WTC11 (cell line): ENCODE results near the gene TTLL10. TPM values are rescaled to one million over a fixed set of nuclear protein-coding genes. Genes with fewer than 3 reads are reported as not detected.

ENCODE experiments used
- ATAC-seq: fragments of 200-7000 bp; cut with Tn5 transposase; 2 replicates; pipeline ENCODE4 v1.10.0; 2021; ENCODE audit warnings: mild to moderate bottlenecking, moderate library complexity
- CTCF ChIA-PET: fragments of 300-600 bp; sonication (Branson Sonifier 250); formaldehyde crosslinking; loops from one replicate; lab custom pipeline; 2021; ENCODE audit warnings: antibody characterized with exemption; lab: Charles Lee
- POLR2A ChIA-PET: fragments of 350-600 bp; sonication (Branson Sonifier 250); formaldehyde crosslinking; loops from one replicate; lab custom pipeline; 2021; ENCODE audit warnings: antibody characterized with exemption; lab: Charles Lee
- DNase-seq: peaks from one replicate; pipeline ENCODE4 v3.0.0; 2021; ENCODE audit warnings: low spot score
- H3K27ac Mint-ChIP-seq: 2 replicates; pipeline ENCODE4 v1.8.0; 2021; ENCODE audit warnings: mixed read lengths
- H3K27me3 Mint-ChIP-seq: 2 replicates; pipeline ENCODE4 v1.8.0; 2021; ENCODE audit warnings: low read depth, mild to moderate bottlenecking, moderate library complexity, mixed read lengths
- H3K36me3 Mint-ChIP-seq: 2 replicates; pipeline ENCODE4 v1.8.0; 2021; ENCODE audit warnings: mixed read lengths
- H3K4me1 Mint-ChIP-seq: 2 replicates; pipeline ENCODE4 v1.8.0; 2022; ENCODE audit warnings: mixed read lengths
- H3K4me3 Mint-ChIP-seq: 2 replicates; pipeline ENCODE4 v1.8.0; 2021; ENCODE audit warnings: mild to moderate bottlenecking, moderate library complexity, mixed read lengths
- H3K9me3 Mint-ChIP-seq: 2 replicates; pipeline ENCODE4 v1.8.0; 2021; ENCODE audit warnings: mixed read lengths
- CREM ChIP-seq: sonication (generic); formaldehyde crosslinking; IDR thresholded peaks from 2 replicates; pipeline ENCODE4 v1.8.1; 2022; ENCODE audit warnings: mild to moderate bottlenecking, missing genetic modification reagents, moderate library complexity
- GTF2I ChIP-seq: fragments of 250-450 bp; sonication (Bioruptor Pico); conservative IDR thresholded peaks from 2 replicates; pipeline ENCODE4 v1.4.0; 2021; ENCODE audit warnings: mild to moderate bottlenecking
- IRF2 ChIP-seq: sonication (generic); formaldehyde crosslinking; IDR thresholded peaks from 2 replicates; pipeline ENCODE4 v1.8.0; 2022; ENCODE audit warnings: low read depth, missing genetic modification reagents, borderline replicate concordance
- JAZF1 ChIP-seq: fragments of 250-450 bp; sonication (Bioruptor Pico); IDR thresholded peaks from 2 replicates; pipeline ENCODE4 v1.9.0; 2021; ENCODE audit warnings: moderate library complexity, mild to moderate bottlenecking, inconsistent platforms
- KAT7 ChIP-seq: sonication (generic); formaldehyde crosslinking; IDR thresholded peaks from 2 replicates; pipeline ENCODE4 v1.8.1; 2023; ENCODE audit warnings: missing genetic modification reagents, mild to moderate bottlenecking, borderline replicate concordance
- NR1H2 ChIP-seq: sonication (generic); formaldehyde crosslinking; IDR thresholded peaks from 2 replicates; pipeline ENCODE4 v1.9.0; 2021; ENCODE audit warnings: mild to moderate bottlenecking, moderate library complexity, missing genetic modification reagents
- NR3C1 ChIP-seq: sonication (generic); formaldehyde crosslinking; conservative IDR thresholded peaks from 2 replicates; pipeline ENCODE4 v1.8.1; 2023; ENCODE audit warnings: low read depth, mild to moderate bottlenecking, missing genetic modification reagents
- RORB ChIP-seq: fragments of 250-450 bp; sonication (Bioruptor Pico); IDR thresholded peaks from 2 replicates; pipeline ENCODE4 v1.9.0; 2021; ENCODE audit warnings: mild to moderate bottlenecking
- SMAD4 ChIP-seq: sonication (generic); formaldehyde crosslinking; IDR thresholded peaks from 2 replicates; pipeline ENCODE4 v1.8.0; 2022; ENCODE audit warnings: mild to moderate bottlenecking, missing genetic modification reagents
- SP1 ChIP-seq: sonication (generic); formaldehyde crosslinking; conservative IDR thresholded peaks from 2 replicates; pipeline ENCODE4 v1.8.1; 2022; ENCODE audit warnings: missing genetic modification reagents
- TP53 ChIP-seq: sonication (generic); formaldehyde crosslinking; IDR thresholded peaks from 2 replicates; pipeline ENCODE4 v1.8.1; 2023; ENCODE audit warnings: mild to moderate bottlenecking, missing genetic modification reagents
- ZNF317 ChIP-seq: sonication (generic); formaldehyde crosslinking; IDR thresholded peaks from 2 replicates; pipeline ENCODE4 v1.8.1; 2023; ENCODE audit warnings: low read depth, mild to moderate bottlenecking, moderate library complexity, missing genetic modification reagents, borderline replicate concordance
- ZNF671 ChIP-seq: fragments of 250-450 bp; sonication (Bioruptor Pico); IDR thresholded peaks from 2 replicates; pipeline ENCODE4 v1.8.0; 2021; ENCODE audit warnings: mild to moderate bottlenecking
- total RNA-seq: library from RNA; stranded (reverse); gene quantifications from 3 replicates; pipeline ENCODE4 v1.2.3, GENCODE V29; 2021
- TF ChIP-seq, protein P1 (sequence below): sonication (generic); formaldehyde crosslinking; IDR thresholded peaks from 2 replicates; pipeline ENCODE4 v1.8.0; 2022; ENCODE audit warnings: mild to moderate bottlenecking, missing genetic modification reagents
- TF ChIP-seq, protein P2 (sequence below): fragments of 250-450 bp; sonication (Bioruptor Pico); IDR thresholded peaks from 2 replicates; pipeline ENCODE4 v1.9.0; 2021; ENCODE audit warnings: moderate library complexity, mild to moderate bottlenecking, inconsistent platforms, borderline replicate concordance
- TF ChIP-seq, protein P3 (sequence below): fragments of 250-450 bp; sonication (Bioruptor Pico); conservative IDR thresholded peaks from 2 replicates; pipeline ENCODE4 v1.9.0; 2021; ENCODE audit warnings: mild to moderate bottlenecking
- TF ChIP-seq, protein P4 (sequence below): sonication (generic); formaldehyde crosslinking; IDR thresholded peaks from 2 replicates; pipeline ENCODE4 v1.8.1; 2022; ENCODE audit warnings: low read depth, missing genetic modification reagents, borderline replicate concordance
- TF ChIP-seq, protein P5 (sequence below): sonication (generic); formaldehyde crosslinking; IDR thresholded peaks from 2 replicates; pipeline ENCODE4 v1.8.1; 2023; ENCODE audit warnings: mild to moderate bottlenecking, missing genetic modification reagents, moderate library complexity

The TTLL10 gene
- total RNA-seq, 1 experiment from 2014 or later: 1.1 TPM

DNA sequence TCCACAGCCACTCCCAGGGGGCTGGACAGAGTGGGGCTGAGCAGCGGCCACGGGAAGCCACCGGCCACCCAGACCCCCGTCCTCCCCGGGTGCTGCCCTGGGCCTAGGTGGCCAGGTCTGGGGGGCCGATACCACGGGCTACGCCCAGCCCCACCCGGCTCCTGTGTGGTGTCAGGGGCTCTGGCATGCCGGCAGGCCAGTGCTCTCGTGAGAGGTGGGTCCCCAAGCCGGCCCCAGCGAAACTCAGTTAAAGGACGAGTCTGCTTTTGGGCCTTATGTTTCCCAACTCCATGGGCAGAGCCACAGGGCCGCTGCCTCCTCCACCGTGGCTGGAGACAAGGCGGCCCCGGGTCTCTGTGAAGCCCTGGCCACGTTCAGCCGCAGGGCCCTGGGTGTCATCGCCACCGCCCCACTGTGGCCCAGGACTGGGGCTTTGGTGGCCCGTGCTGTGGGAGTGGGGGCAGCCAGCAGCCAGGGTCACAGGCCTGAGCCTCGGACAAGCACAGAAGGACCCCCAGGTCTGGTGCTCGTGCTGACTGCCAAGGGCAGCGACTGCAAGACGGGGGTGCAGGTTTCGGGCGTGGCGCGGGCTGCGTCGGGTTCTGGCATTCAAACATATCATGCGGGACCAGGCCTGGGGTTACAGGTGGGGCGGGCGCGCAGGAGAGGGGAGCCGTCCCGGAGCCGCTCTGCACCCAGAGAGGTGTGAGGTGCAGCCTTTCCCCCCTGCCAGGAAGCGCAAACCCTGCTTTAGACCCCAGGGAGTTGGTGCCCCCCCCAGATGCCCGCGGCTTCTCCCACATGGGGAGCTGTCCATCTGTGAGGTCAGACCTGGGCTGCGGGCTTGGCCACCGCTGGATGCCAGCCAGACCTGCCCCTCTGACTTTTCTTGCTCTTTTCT, 45.9 kb upstream of the TTLL10 start:
- H3K4me1 Mint-ChIP-seq: peaks cover 2% of the 10 kb centered on the region
- H3K27me3 Mint-ChIP-seq: no peaks in the 10 kb centered on the region; the same call in 1 of the 2 replicates
- no peak overlapping the region for H3K4me3 Mint-ChIP-seq
- ATAC-seq: no peak
- no peak for TF ChIP-seq KAT7 (CRISPR knock-in tag)
- no peak for TF ChIP-seq CREM (CRISPR knock-in tag)
- TF ChIP-seq, protein P1, sequence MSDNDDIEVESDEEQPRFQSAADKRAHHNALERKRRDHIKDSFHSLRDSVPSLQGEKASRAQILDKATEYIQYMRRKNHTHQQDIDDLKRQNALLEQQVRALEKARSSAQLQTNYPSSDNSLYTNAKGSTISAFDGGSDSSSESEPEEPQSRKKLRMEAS (CRISPR knock-in tag): no peak
- no peak for TF ChIP-seq NR1H2 (CRISPR knock-in tag)
- H3K36me3 Mint-ChIP-seq: no peaks in the 10 kb centered on the region
- ChIA-PET CTCF (no interaction called here), POLR2A (no interaction called here)
- no peak for DNase-seq
- peaks cover 9% of the 10 kb centered on the region for H3K9me3 Mint-ChIP-seq
- no peak overlapping the region for H3K27ac Mint-ChIP-seq

DNA sequence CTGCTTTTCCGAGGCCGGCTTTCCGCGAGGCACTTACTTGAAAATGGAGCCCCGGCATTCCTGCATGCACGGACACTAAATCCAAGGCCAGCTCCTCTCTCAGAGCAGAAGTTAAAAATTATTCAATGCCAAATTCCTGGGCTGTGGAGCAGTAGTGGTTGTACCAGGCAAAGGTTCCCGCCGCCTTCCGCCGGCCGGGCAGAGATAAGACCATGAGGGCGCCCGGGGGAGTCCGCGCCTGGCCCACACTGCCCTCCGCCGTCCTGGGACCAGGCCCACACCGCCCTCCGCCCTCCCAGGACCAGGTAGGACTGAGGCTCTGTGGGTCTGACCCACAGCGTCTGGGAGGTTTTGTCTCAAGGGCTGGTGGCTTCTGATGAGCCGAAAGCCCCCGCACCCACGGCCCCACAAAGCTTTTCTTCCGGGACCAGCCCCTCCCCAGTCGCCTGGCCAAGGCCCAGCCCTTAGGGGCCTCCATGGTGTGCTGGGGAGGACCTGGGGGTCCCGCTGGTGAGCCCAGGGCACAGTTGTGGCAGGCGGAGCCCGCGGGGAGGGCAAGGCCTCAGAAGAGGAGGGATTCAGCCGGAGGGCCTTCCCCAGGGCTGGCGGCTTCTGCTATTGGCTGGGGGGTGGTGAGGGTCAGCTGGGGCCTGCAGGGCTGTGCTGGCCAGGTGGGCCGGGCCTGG, 45.1 kb upstream of the TTLL10 start:
- ChIA-PET POLR2A (no interaction called here), CTCF (no interaction called here)
- DNase-seq: no peak
- Mint-ChIP-seq H3K9me3 (peaks cover 5% of the 10 kb centered on the region), H3K4me3 (no peak overlapping the region), H3K27ac (no peak overlapping the region), H3K27me3 (no peaks in the 10 kb centered on the region; the same call in 1 of the 2 replicates), H3K4me1 (peaks cover 4% of the 10 kb centered on the region), H3K36me3 (no peaks in the 10 kb centered on the region)
- TF ChIP-seq, protein P2, sequence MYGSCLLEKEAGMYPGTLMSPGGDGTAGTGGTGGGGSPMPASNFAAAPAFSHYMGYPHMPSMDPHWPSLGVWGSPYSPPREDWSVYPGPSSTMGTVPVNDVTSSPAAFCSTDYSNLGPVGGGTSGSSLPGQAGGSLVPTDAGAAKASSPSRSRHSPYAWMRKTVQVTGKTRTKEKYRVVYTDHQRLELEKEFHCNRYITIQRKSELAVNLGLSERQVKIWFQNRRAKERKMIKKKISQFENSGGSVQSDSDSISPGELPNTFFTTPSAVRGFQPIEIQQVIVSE (CRISPR knock-in tag): no peak
- ATAC-seq: no peak

DNA sequence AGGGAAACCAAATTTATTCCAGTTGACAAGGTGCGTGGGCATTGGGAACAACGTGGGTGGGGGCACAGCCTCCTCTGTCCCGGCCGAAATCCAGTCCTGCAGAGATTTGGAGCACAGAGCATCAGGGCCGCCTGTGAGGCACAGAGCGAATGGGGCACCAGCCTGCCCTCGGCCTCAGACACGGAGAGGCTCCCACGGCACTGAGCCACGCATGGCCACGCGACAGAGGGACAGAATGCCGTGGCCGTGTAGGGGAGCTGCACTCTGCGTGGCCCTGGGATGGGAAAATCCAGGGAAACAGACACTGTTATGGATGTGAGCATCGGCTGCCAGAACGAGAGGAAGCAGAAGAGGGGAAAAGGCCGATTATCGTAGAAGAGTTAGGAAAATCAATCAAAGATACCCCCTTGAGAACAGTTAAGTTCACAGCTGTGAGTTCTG, 44.3 kb upstream of the TTLL10 start:
- Mint-ChIP-seq H3K4me3 (no peak overlapping the region), H3K36me3 (no peaks in the 10 kb centered on the region), H3K27me3 (no peaks in the 10 kb centered on the region; the same call in 1 of the 2 replicates), H3K9me3 (no peaks in the 10 kb centered on the region), H3K27ac (no peak overlapping the region), H3K4me1 (peaks cover 4% of the 10 kb centered on the region)
- ATAC-seq (no peak), DNase-seq (no peak)
- POLR2A ChIA-PET: no interaction called here
- no peak for TF ChIP-seq ZNF671 (CRISPR knock-in tag)
- no peak for TF ChIP-seq SP1
- TF ChIP-seq IRF2 (CRISPR knock-in tag): no peak
- TF ChIP-seq, protein P3, sequence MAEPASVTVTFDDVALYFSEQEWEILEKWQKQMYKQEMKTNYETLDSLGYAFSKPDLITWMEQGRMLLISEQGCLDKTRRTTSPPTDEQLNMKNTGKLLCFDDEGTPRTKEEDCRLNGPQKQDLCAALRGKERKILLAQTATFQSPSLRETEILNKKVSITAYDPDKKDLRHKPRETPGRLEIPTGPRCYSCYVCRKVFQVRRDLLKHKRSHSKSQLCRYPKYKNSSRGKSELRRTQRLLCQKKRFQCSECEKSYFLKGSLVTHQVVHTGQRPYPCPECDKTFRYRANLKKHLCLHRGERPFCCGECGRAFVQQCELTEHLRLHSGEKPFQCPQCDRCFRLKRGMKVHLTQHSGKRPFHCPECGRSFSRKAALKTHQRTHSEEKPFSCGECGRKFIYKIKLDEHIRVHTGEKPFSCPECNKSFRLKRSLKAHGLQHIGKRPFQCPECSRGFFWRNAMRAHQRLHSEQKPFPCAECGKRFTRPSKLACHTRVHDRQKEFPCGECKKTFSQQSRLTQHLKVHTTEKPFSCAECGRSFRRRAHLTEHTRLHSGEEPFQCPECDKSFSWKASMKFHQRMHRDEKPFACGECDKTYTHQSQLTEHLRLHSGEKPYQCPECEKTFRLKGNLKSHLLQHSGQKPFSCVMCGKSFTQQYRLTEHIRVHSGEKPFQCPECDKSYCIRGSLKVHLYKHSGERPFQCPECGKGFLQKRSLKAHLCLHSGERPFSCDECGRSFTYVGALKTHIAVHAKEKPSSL (CRISPR knock-in tag): no peak
- TF ChIP-seq NR3C1 (CRISPR knock-in tag): no peak
- TF ChIP-seq GTF2I: no peak
- CTCF ChIA-PET: no interaction called here

DNA sequence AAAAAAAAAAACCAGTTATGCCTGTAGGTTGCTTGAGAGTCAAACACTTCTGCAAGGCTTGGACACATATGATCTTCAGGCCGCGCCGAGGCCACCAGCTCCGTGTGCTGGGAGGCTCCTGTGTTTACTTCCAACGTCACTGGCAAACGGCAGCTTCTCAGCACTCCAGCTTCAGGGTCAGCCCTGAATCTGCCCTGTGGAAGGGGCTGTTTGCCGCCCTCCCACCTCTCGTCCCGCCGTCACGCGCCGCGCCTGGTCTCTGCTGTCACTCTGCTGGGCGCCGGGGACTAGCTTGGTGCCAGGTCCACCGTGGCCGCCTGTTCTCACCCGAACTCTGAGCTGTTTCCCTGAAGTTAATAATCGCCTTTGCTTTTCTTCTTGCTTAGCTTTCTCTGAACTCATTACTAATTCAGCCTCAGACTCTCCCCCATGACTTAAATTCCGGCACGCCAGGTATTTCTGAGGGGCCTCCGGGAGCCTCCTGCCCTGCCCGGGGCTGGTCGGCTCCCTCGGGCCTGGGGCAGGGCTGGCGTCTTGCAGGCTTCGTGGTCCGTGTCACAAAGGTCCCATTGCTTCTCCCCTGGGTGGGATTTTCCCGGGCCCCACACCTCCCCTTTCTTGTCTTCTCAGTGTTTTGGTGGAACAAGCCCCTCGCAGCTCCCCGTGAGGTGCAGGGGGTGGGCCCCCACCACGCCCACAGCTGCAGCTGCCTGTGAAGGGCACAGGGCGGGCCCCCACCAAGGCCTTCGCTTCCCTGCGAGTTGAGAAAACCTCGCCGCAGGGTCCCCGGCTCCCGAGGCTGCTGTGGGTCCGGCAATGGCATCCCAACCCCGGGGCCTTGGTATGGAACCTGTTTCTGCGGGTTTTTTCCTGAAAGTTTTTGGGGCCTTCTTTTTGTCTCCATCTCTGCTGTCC, 43.2 kb upstream of the TTLL10 start:
- no peak for DNase-seq
- Mint-ChIP-seq H3K27ac (peak overlapping the region; percentile 93), H3K4me3 (no peak overlapping the region), H3K36me3 (no peaks in the 10 kb centered on the region), H3K27me3 (no peaks in the 10 kb centered on the region; the same call in 1 of the 2 replicates), H3K4me1 (peaks cover 4% of the 10 kb centered on the region), H3K9me3 (no peaks in the 10 kb centered on the region)
- ATAC-seq: no peak
- ChIA-PET CTCF (interaction anchor here (0.5 to 1.1 kb wide), 4 partner anchors 8 to 161 kb away, joined by 3 to 7 read pairs (median 4); no protein-coding TSS in a partner anchor), POLR2A (no interaction called here)
- TF ChIP-seq ZNF317 (CRISPR knock-in tag): no peak
- TF ChIP-seq, protein P4, sequence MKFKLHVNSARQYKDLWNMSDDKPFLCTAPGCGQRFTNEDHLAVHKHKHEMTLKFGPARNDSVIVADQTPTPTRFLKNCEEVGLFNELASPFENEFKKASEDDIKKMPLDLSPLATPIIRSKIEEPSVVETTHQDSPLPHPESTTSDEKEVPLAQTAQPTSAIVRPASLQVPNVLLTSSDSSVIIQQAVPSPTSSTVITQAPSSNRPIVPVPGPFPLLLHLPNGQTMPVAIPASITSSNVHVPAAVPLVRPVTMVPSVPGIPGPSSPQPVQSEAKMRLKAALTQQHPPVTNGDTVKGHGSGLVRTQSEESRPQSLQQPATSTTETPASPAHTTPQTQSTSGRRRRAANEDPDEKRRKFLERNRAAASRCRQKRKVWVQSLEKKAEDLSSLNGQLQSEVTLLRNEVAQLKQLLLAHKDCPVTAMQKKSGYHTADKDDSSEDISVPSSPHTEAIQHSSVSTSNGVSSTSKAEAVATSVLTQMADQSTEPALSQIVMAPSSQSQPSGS (CRISPR knock-in tag): no peak
- TF ChIP-seq, protein P5, sequence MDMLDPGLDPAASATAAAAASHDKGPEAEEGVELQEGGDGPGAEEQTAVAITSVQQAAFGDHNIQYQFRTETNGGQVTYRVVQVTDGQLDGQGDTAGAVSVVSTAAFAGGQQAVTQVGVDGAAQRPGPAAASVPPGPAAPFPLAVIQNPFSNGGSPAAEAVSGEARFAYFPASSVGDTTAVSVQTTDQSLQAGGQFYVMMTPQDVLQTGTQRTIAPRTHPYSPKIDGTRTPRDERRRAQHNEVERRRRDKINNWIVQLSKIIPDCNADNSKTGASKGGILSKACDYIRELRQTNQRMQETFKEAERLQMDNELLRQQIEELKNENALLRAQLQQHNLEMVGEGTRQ: no peak
- no peak for TF ChIP-seq TP53 (CRISPR knock-in tag)
- TF ChIP-seq SMAD4 (CRISPR knock-in tag): no peak
- no peak for TF ChIP-seq RORB (CRISPR knock-in tag)
- no peak for TF ChIP-seq JAZF1 (CRISPR knock-in tag)
- TF ChIP-seq ZNF671 (CRISPR knock-in tag): no peak
